Gastroesophageal sphincter (tissue), 4 donors: Measurements from ENCODE around the gene MAST3. TPM values are rescaled to one million over a fixed set of nuclear protein-coding genes. Genes with fewer than 3 reads are reported as not detected.

Experiments used
- ATAC-seq: fragments of 150-250 bp; one replicate; pipeline ENCODE4 v1.9.1; 2016; ENCODE audit warnings: mild to moderate bottlenecking, moderate library complexity
- H3K27ac ChIP-seq, 4 donors: fragments of 200-600 bp; sonication (generic) in 3 of 4; 1 replicate in 3 of 4; 2 replicates in 1 of 4; pipeline ENCODE4 v1.5.1; 2016 to 2019
- H3K27me3 ChIP-seq: fragments of 200-600 bp; sonication (generic); one replicate; pipeline ENCODE4 v1.5.1; 2019
- H3K36me3 ChIP-seq, 2 donors: fragments of 200-600 bp; sonication (generic); one replicate each; pipeline ENCODE4 v1.5.1; 2019; ENCODE audit warnings: control low read depth in 1 of 2
- H3K4me1 ChIP-seq, 3 donors: fragments of 200-600 bp; sonication (generic); 1 replicate in 2 of 3; 2 replicates in 1 of 3; pipeline ENCODE4 v1.5.1; 2016 to 2019; ENCODE audit warnings: control low read depth in 2 of 3
- H3K4me3 ChIP-seq, 2 donors: fragments of 200-600 bp; sonication (generic); one replicate each; pipeline ENCODE4 v1.5.1; 2019; ENCODE audit warnings: mild to moderate bottlenecking in 1 of 2, moderate library complexity in 1 of 2
- H3K9me3 ChIP-seq, 3 donors: fragments of 200-600 bp; sonication (generic); one replicate each; pipeline ENCODE4 v1.5.1; 2017 to 2019; ENCODE audit warnings: control low read depth in 2 of 3
- CTCF ChIP-seq, 4 experiments: fragments of 200-600 bp in 2 of 4; fragments of 450-650 bp in 2 of 4; sonication (generic) in 1 of 4; IDR thresholded peaks; one replicate each; pipeline ENCODE4 v1.5.1; 2017 to 2019; ENCODE audit warnings: antibody characterized with exemption in 4 of 4, mild to moderate bottlenecking in 2 of 4, moderate library complexity in 2 of 4
- EP300 ChIP-seq: sonication (generic); formaldehyde crosslinking; IDR thresholded peaks from one replicate; pipeline ENCODE4 v1.6.1; 2017; ENCODE audit warnings: antibody characterized with exemption, mild to moderate bottlenecking
- POLR2A ChIP-seq, 2 donors: fragments of 450-650 bp; IDR thresholded peaks; one replicate each; pipeline ENCODE4 v1.6.1; 2017; ENCODE audit warnings: antibody characterized with exemption in 2 of 2, mild to moderate bottlenecking in 2 of 2, moderate library complexity in 1 of 2
- POLR2AphosphoS5 ChIP-seq: sonication (generic); formaldehyde crosslinking; IDR thresholded peaks from one replicate; pipeline ENCODE4 v1.6.1; 2017; ENCODE audit warnings: antibody characterized with exemption
- WGBS, 2 donors: methylation state at CpG; one replicate each; pipeline ENCODE4 v1.1.5; 2018; ENCODE audit warnings: low coverage in 1 of 2; 5-methylcytosine and 5-hydroxymethylcytosine counted together
- total RNA-seq, 4 donors: library from RNA; depleted of rRNA; stranded (reverse); fragments of >200 nt; gene quantifications; one replicate each; pipeline ENCODE4 v1.1.0, GENCODE V29; 2016

The MAST3 gene
- total RNA-seq, 4 donors from 2014 or later: 3.3 to 8.8 (median 4.8) TPM

DNA sequence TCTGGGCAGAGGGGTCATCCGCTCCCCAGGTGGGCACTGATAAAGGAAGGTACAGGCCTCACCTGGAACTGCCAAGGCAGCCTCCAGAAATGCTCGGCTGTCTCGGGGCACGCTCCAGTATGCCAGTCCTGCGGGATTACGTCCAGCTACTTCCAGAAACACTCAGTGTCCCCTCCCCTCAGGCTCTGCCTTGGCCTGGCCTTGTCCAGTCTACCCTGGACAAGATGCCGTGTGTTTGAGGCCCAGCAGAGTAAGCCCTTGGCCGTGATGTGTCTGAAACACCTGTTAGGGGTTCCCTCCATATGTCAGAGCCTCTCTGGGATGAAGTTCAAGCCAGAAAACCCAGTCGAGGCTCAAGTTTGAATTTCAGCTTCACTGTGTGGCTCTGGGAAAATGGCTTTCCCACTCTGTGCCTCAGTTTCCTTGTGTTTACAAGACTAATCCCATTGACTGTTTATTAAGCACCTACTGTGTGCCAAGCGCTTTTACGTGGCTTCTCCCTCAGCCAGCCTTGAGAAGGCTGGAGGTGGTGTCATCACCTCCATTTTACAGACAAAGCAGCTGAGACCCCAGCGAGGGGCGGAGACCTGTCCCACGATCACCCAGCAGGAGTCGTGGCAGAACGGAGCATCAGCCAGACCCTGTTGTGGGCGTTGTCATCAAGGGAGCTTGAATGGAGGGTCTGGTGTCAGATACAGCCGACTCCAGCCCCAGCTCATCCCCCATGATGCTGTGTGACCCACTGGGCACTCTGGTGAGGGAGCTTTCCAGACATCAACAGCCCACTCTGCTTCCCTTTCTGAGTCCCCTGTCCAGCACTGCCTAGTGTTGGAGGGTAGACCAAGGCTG is 53.4 kb downstream of the MAST3 start:
- H3K27me3 ChIP-seq: no peaks in the 10 kb centered on the region
- WGBS, 2 donors: 40 to 68% methylated on average over 1 to 4 of the region's 18 CpGs
- no peak overlapping the region for H3K4me3 ChIP-seq
- peaks cover 0 to 25% of the 10 kb centered on the region in 2 donors for H3K36me3 ChIP-seq
- peak overlapping the region in 3 of 4 donors; percentile 84 to 97 (median 97) for H3K27ac ChIP-seq
- H3K9me3 ChIP-seq: no peaks in the 10 kb centered on the region
- no peak for ATAC-seq
- TF ChIP-seq EP300: no peak
- no peak for TF ChIP-seq CTCF (IDR thresholded peaks at IDR 0.05)
- no peak for TF ChIP-seq POLR2AphosphoS5
- no peak for TF ChIP-seq POLR2A (IDR thresholded peaks at IDR 0.05)
- H3K4me1 ChIP-seq: peaks cover 0 to 38% (median 17%) of the 10 kb centered on the region in 3 donors

GRCh38 chr19:18152442-18152816 is 54.9 kb downstream of the MAST3 start:
- peaks cover 0 to 14% of the 10 kb centered on the region in 2 donors for H3K36me3 ChIP-seq
- H3K4me3 ChIP-seq: peak overlapping the region; percentile 79 to 92
- peak; percentile 81 for ATAC-seq
- peak overlapping the region; percentile 82 to 97 (median 90) for H3K27ac ChIP-seq
- no peaks in the 10 kb centered on the region for H3K27me3 ChIP-seq
- WGBS, 2 donors: 0 to 1% methylated on average over 13 to 17 of the region's 22 CpGs
- TF ChIP-seq EP300: no peak
- peak in 3 of 4 experiments; percentile 64 to 77 (median 69) for TF ChIP-seq CTCF (IDR thresholded peaks at IDR 0.05)
- peak; percentile 31 for TF ChIP-seq POLR2AphosphoS5
- TF ChIP-seq POLR2A (IDR thresholded peaks at IDR 0.05): no peak
- no peaks in the 10 kb centered on the region for H3K9me3 ChIP-seq
- peaks cover 0 to 53% (median 26%) of the 10 kb centered on the region in 3 donors for H3K4me1 ChIP-seq

DNA sequence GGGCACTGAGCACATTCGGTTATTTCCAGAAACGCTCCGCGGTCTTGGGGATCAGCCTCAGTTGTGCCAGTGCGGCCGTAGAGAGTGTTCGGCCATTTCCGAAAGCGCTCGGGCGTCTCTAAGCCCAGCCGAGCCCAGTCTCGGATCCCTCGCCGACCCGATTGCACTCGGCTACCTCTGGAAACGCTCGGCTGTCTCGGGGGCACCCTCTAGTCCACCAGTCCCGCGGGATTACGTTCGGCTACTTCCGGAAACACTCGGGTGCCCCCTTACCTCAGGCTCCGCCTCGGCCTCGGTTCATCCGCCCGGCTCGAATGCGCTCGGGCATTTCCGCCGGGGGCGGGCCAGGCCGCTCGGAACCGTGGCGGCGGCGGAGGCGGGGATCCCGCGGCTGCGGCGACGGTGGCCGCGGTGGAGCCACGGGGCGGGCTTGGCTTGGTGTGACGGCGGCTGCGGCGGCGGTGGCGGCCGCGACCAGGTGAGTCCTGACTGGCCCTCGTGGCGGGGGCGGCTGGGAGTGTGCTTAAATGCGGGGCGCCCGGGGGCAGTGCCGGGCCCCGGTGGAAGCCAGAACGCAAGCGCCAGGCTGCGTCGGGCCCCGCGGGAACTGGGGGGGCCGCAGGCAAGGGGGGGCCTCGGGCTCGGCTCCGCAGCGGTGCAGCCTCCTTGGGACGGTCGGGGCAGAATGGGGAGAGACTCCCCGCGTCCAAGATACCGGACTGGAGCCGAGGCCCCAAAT is 55.4 kb downstream of the MAST3 start, which contains the start of gene PIK3R2:
Gene PIK3R2 (plus strand): TSS at position 347 of the 739 bp plus-strand sequence. CDS start 2,717 bp downstream, outside the sequence.
- Histone ChIP-seq H3K4me1 (peaks cover 0 to 58% (median 29%) of the 10 kb centered on the region in 3 donors), H3K27ac (peak within 1 kb of the TSS; percentile 82 to 97 (median 90)), H3K9me3 (no peaks in the 10 kb centered on the region), H3K4me3 (peak within 1 kb of the TSS; percentile 79 to 92), H3K27me3 (no peaks in the 10 kb centered on the region), H3K36me3 (peaks cover 0 to 8% of the 10 kb centered on the region in 2 donors)
- WGBS, 2 donors: no CpG with 5 or more reads among the region's 86 CpGs
- TF ChIP-seq POLR2A (IDR thresholded peaks at IDR 0.05) (peak; percentile 68), CTCF (IDR thresholded peaks at IDR 0.05) (peak in 2 of 4 experiments; percentile 6 to 17), POLR2AphosphoS5 (no peak), EP300 (no peak)
- peak; percentile 90 for ATAC-seq

- Histone ChIP-seq H3K27me3 (no peaks in the 10 kb centered on the region), H3K36me3 (peaks cover 0 to 8% of the 10 kb centered on the region in 2 donors), H3K27ac (peak overlapping the region; percentile 71 to 97 (median 90)), H3K4me3 (peak overlapping the region; percentile 79 to 92), H3K4me1 (peaks cover 0 to 64% (median 29%) of the 10 kb centered on the region in 3 donors), H3K9me3 (no peaks in the 10 kb centered on the region)
- 0% methylated on average over 19 of the region's 38 CpGs; no CpG with 5 or more reads in 1 of the 2 donors for WGBS, 2 donors
- no peak for ATAC-seq
- TF ChIP-seq EP300 (no peak), CTCF (IDR thresholded peaks at IDR 0.05) (no peak), POLR2AphosphoS5 (no peak), POLR2A (IDR thresholded peaks at IDR 0.05) (no peak)
Observed at GRCh38 chr19:18153556-18154134, 56.1 kb downstream of the MAST3 start.
